Measurements from ENCODE around the gene C10orf88. TPM values are rescaled to one million over a fixed set of nuclear protein-coding genes. Genes with fewer than 3 reads are reported as not detected.

C10orf88 gene
- total RNA-seq, 2 experiments from 2014 or later, result 12.6 to 15.1 TPM

GRCh38 chr10:122986335-122986734, 32.3 kb upstream of the C10orf88 start:
- Mint-ChIP-seq H3K27ac (no peak overlapping the region), H3K4me1 (peaks cover 1% of the 10 kb centered on the region), H3K36me3 (ENCODE audit: low read depth) (peaks cover 5% of the 10 kb centered on the region), H3K4me3 (no peak overlapping the region), H3K9me3 (no peaks in the 10 kb centered on the region), H3K27me3 (no peaks in the 10 kb centered on the region)
- ChIA-PET POLR2A (no interaction called here), CTCF (no interaction called here)
- no peak for DNase-seq

GRCh38 chr10:122984708-122985107, 30.7 kb upstream of the C10orf88 start:
- ChIA-PET CTCF (interaction anchor here (2.0 kb wide), 1 partner anchor 23 kb away, joined by 7 read pairs; no protein-coding TSS in a partner anchor), POLR2A (interaction anchor here (1.3 to 2.0 kb wide), 2 partner anchors 23 to 24 kb away, joined by 4 to 7 read pairs; partner anchors contain the start of genes ACADSB and IKZF5)
- no peak overlapping the region for H3K4me3 Mint-ChIP-seq

GRCh38 chr10:122983898-122984297, 29.9 kb upstream of the C10orf88 start:
- POLR2A ChIA-PET, result interaction anchor here (0.8 to 2.0 kb wide), 2 partner anchors 24 to 30 kb away, joined by 3 to 7 read pairs; partner anchors contain the start of genes ACADSB, C10orf88 and IKZF5

More at GRCh38 chr10:122984708-122985107, 30.7 kb upstream of the C10orf88 start:
- Mint-ChIP-seq H3K4me1 (peaks cover 14% of the 10 kb centered on the region), H3K9me3 (no peaks in the 10 kb centered on the region), H3K27me3 (no peaks in the 10 kb centered on the region), H3K36me3 (ENCODE audit: low read depth) (peaks cover 2% of the 10 kb centered on the region), H3K27ac (no peak overlapping the region)
- DNase-seq, result no peak

GRCh38 chr10:122981066-122981464, 27.0 kb upstream of the C10orf88 start:
- no peaks in the 10 kb centered on the region for H3K27me3 Mint-ChIP-seq
- POLR2A ChIA-PET, result interaction anchor here (0.6 to 4.5 kb wide), 10 partner anchors 8 to 173 kb away, joined by 3 to 49 read pairs (median 5); partner anchors contain the start of genes ACADSB, BUB3, C10orf88 and FAM24B

More at GRCh38 chr10:122983898-122984297, 29.9 kb upstream of the C10orf88 start:
- no peaks in the 10 kb centered on the region for H3K9me3 Mint-ChIP-seq
- H3K4me3 Mint-ChIP-seq, result no peak overlapping the region
- H3K4me1 Mint-ChIP-seq, result peaks cover 15% of the 10 kb centered on the region
- H3K36me3 Mint-ChIP-seq (ENCODE audit: low read depth), result peaks cover 2% of the 10 kb centered on the region
- H3K27me3 Mint-ChIP-seq, result no peaks in the 10 kb centered on the region
- CTCF ChIA-PET, result interaction anchor here (0.5 to 2.0 kb wide), 2 partner anchors 24 to 575 kb away, joined by 3 to 7 read pairs; no protein-coding TSS in a partner anchor
- no peak for DNase-seq
- H3K27ac Mint-ChIP-seq, result no peak overlapping the region

GRCh38 chr10:122980209-122981065, 26.4 kb upstream of the C10orf88 start, which contains the start of gene PSTK:
Gene PSTK (plus strand): TSS chr10:122980401. CDS start chr10:122980480, 79 bp downstream.
- H3K4me1 Mint-ChIP-seq, result peaks cover 15% of the 10 kb centered on the region
- H3K9me3 Mint-ChIP-seq, result no peaks in the 10 kb centered on the region
- H3K36me3 Mint-ChIP-seq (ENCODE audit: low read depth), result no peaks in the 10 kb centered on the region
- CTCF ChIA-PET, result interaction anchor here (1.0 to 3.2 kb wide), 12 partner anchors 11 to 103 kb away, joined by 3 to 29 read pairs (median 5); partner anchors contain the start of genes ACADSB, C10orf88 and IKZF5
- DNase-seq, result peak; percentile 89
- H3K27ac Mint-ChIP-seq, result peak within 1 kb of the TSS; percentile 84
- POLR2A ChIA-PET, result interaction anchor here (0.6 to 4.5 kb wide), 10 partner anchors 9 to 174 kb away, joined by 3 to 49 read pairs (median 5); partner anchors contain the start of genes ACADSB, BUB3, C10orf88 and FAM24B
- H3K27me3 Mint-ChIP-seq, result no peaks in the 10 kb centered on the region
- peak within 1 kb of the TSS; percentile 80 for H3K4me3 Mint-ChIP-seq

More at GRCh38 chr10:122981066-122981464, 27.0 kb upstream of the C10orf88 start:
- no peak for DNase-seq
- H3K27ac Mint-ChIP-seq, result peak overlapping the region; percentile 84
- no peaks in the 10 kb centered on the region for H3K9me3 Mint-ChIP-seq
- CTCF ChIA-PET, result interaction anchor here (1.1 to 3.2 kb wide), 9 partner anchors 10 to 104 kb away, joined by 3 to 29 read pairs (median 6); partner anchors contain the start of genes ACADSB, C10orf88 and IKZF5
- H3K36me3 Mint-ChIP-seq (ENCODE audit: low read depth), result no peaks in the 10 kb centered on the region
- H3K4me3 Mint-ChIP-seq, result peak overlapping the region; percentile 80
- peaks cover 15% of the 10 kb centered on the region for H3K4me1 Mint-ChIP-seq

GRCh38 chr10:122974543-122975064, 20.6 kb upstream of the C10orf88 start:
- no peak for DNase-seq
- Mint-ChIP-seq H3K4me1 (no peaks in the 10 kb centered on the region), H3K27ac (no peak overlapping the region), H3K9me3 (no peaks in the 10 kb centered on the region), H3K27me3 (peaks cover 5% of the 10 kb centered on the region), H3K36me3 (ENCODE audit: low read depth) (no peaks in the 10 kb centered on the region), H3K4me3 (no peak overlapping the region)
- POLR2A ChIA-PET, result no interaction called here
- CTCF ChIA-PET, result no interaction called here

- ChIA-PET POLR2A (no interaction called here), CTCF (no interaction called here)
- H3K4me3 Mint-ChIP-seq, result no peak overlapping the region
- DNase-seq, result no peak
- H3K4me1 Mint-ChIP-seq, result no peaks in the 10 kb centered on the region
- H3K36me3 Mint-ChIP-seq (ENCODE audit: low read depth), result no peaks in the 10 kb centered on the region
- H3K27ac Mint-ChIP-seq, result no peak overlapping the region
- no peaks in the 10 kb centered on the region for H3K9me3 Mint-ChIP-seq
- H3K27me3 Mint-ChIP-seq, result peaks cover 5% of the 10 kb centered on the region
These were observed 20.0 kb upstream of the C10orf88 start for GRCh38 chr10:122974023-122974422.

- Mint-ChIP-seq H3K36me3 (ENCODE audit: low read depth) (peaks cover 2% of the 10 kb centered on the region), H3K4me3 (no peak overlapping the region), H3K27me3 (peaks cover 22% of the 10 kb centered on the region), H3K4me1 (no peaks in the 10 kb centered on the region), H3K27ac (no peak overlapping the region), H3K9me3 (peaks cover 21% of the 10 kb centered on the region)
- POLR2A ChIA-PET, result no interaction called here
- CTCF ChIA-PET, result interaction anchor here (1.8 kb wide), 1 partner anchor 12 kb away, joined by 3 read pairs; the partner anchor contains the start of gene PSTK
- DNase-seq, result no peak
These were observed 14.7 kb upstream of the C10orf88 start for GRCh38 chr10:122968698-122969097.

- Mint-ChIP-seq H3K36me3 (ENCODE audit: low read depth) (peaks cover 2% of the 10 kb centered on the region), H3K27me3 (peaks cover 23% of the 10 kb centered on the region), H3K4me3 (no peak overlapping the region), H3K9me3 (peaks cover 21% of the 10 kb centered on the region), H3K4me1 (no peaks in the 10 kb centered on the region), H3K27ac (no peak overlapping the region)
- POLR2A ChIA-PET, result no interaction called here
- no peak for DNase-seq
- CTCF ChIA-PET, result interaction anchor here (2.1 kb wide), 1 partner anchor 12 kb away, joined by 7 read pairs; the partner anchor contains the start of gene PSTK
These were observed 12.9 kb upstream of the C10orf88 start for GRCh38 chr10:122966879-122967278.

- Mint-ChIP-seq H3K9me3 (peaks cover 17% of the 10 kb centered on the region), H3K27me3 (peaks cover 14% of the 10 kb centered on the region), H3K36me3 (ENCODE audit: low read depth) (peaks cover 2% of the 10 kb centered on the region), H3K27ac (no peak overlapping the region), H3K4me1 (no peaks in the 10 kb centered on the region), H3K4me3 (no peak overlapping the region)
- no peak for DNase-seq
- POLR2A ChIA-PET, result no interaction called here
- CTCF ChIA-PET, result interaction anchor here (0.8 kb wide), 1 partner anchor 17 kb away, joined by 3 read pairs; no protein-coding TSS in a partner anchor
These were observed 8.4 kb upstream of the C10orf88 start for GRCh38 chr10:122962405-122962804.

- no peak overlapping the region for H3K4me3 Mint-ChIP-seq
- CTCF ChIA-PET, result interaction anchor here (5.2 kb wide), 1 partner anchor 23 kb away, joined by 25 read pairs; the partner anchor contains the start of gene PSTK
- no peaks in the 10 kb centered on the region for H3K9me3 Mint-ChIP-seq
- no peak for DNase-seq
- POLR2A ChIA-PET, result interaction anchor here (5.0 kb wide), 1 partner anchor 23 kb away, joined by 37 read pairs; the partner anchor contains the start of gene PSTK
- peaks cover 20% of the 10 kb centered on the region for H3K27me3 Mint-ChIP-seq
- H3K36me3 Mint-ChIP-seq (ENCODE audit: low read depth), result peaks cover 12% of the 10 kb centered on the region
- H3K27ac Mint-ChIP-seq, result no peak overlapping the region
- peaks cover 24% of the 10 kb centered on the region for H3K4me1 Mint-ChIP-seq
These were observed 3.4 kb upstream of the C10orf88 start for GRCh38 chr10:122957474-122957873.

GRCh38 chr10:122955892-122956291, 1.9 kb upstream of the C10orf88 start:
- DNase-seq, result no peak
- no peaks in the 10 kb centered on the region for H3K9me3 Mint-ChIP-seq
- H3K4me1 Mint-ChIP-seq, result peaks cover 32% of the 10 kb centered on the region
- CTCF ChIA-PET, result interaction anchor here (1.7 to 5.2 kb wide), 2 partner anchors 24 to 27 kb away, joined by 4 to 25 read pairs; partner anchors contain the start of gene PSTK
- H3K27me3 Mint-ChIP-seq, result peaks cover 17% of the 10 kb centered on the region
- peaks cover 17% of the 10 kb centered on the region for H3K36me3 Mint-ChIP-seq (ENCODE audit: low read depth)
- no peak overlapping the region for H3K27ac Mint-ChIP-seq
- POLR2A ChIA-PET, result interaction anchor here (3.6 to 5.0 kb wide), 2 partner anchors 25 to 53 kb away, joined by 25 to 37 read pairs; partner anchors contain the start of genes ACADSB, IKZF5 and PSTK
- H3K4me3 Mint-ChIP-seq, result no peak overlapping the region

All from activated CD4-positive, alpha-beta memory T cell treated with anti-CD3 and anti-CD28 coated beads, Interleukin-2, amount 10 ng/mL, durations not matched to agents 7 days and 5 days (primary cell).